ENCODE data around the gene POLE. TPM values are rescaled to one million over a fixed set of nuclear protein-coding genes. Genes with fewer than 3 reads are reported as not detected.

Gene POLE
- total RNA-seq, 4 donors from 2014 or later: 17.8 to 42.4 (median 27.0) TPM

DNA sequence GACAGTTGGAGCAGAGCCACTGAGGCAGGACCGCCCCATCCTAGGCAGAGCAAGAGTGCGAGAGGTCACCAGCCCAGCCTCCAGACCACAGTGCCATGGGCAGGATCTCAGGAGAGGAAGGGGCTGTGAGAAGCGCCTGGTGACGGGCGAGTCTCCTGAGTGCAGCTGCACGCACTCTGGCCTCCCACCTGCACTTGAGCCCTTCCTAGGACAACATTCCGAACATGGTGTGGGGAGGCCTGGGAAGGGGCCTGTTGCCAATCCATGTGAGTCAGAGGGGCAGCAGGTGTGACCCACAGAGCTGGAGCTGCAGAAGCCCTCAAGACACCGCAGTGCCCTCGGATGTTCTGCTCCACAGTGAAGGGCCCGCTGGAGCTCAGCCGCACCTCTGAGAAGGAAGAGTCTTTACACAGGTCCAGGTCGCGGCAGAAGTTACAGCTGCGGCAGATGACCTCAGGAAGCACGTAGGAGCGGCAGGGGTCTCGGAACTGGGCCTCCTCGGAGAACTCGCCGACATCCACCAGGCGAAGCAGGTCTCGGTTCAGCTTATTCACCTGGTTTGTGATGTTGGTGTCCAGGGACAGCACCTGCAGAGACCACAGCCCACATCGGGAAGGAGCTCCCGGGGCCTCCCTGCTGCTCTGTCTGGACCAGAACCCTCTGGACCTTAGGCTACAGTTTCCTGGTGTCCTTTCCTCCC lies 61.3 kb downstream of the POLE start:
- intact Hi-C loops (cut with DNase I): no loop called here

DNA sequence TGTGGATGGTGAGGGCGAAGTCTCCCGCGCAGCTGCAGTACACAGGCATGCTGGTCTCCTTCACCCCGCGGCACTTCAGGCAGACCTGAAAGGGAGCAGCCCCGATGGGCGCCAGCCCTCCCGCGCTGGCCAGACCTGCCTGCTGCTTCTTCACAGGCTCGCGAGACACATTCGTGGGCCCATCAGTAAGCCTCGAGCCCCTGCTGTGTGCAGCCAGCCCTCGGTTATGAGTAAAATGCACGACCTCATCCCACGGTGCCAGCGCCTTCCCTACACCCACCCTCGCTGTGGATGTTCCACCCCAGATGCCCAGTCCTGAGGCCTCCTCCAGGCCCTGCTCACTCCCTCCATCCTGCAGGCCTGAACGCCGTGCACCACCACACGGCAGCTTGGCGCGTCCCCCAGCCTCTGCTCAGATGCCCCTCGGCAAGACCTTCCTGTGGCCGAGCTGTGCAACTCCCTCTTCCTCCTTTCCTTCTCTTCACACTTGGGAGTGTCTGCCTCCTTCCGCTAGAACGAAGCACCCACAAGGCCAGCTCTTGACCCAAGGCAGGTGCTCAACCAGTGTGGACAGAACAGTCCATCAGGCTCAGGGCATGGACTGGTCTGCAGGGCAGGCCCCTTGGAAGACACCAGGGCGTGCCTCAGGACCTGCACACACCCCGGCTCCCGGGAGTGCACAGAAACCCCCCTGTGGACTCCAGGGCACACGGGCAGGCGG lies 62.1 kb downstream of the POLE start:
- Histone ChIP-seq H3K27ac (no peak overlapping the region), H3K4me1 (peaks cover 12 to 20% (median 13%) of the 10 kb centered on the region in 3 donors), H3K9me3 (no peaks in the 10 kb centered on the region), H3K4me3 (no peak overlapping the region), H3K36me3 (peaks cover 0 to 40% (median 11%) of the 10 kb centered on the region in 3 donors), H3K27me3 (peaks cover 0 to 18% (median 0%) of the 10 kb centered on the region in 4 donors)
- intact Hi-C loops (cut with DNase I): no loop called here
- no peak for DNase-seq
- WGBS, 2 donors: 91 to 100% methylated on average over 5 to 18 of the region's 32 CpGs
- TF ChIP-seq, protein P1, sequence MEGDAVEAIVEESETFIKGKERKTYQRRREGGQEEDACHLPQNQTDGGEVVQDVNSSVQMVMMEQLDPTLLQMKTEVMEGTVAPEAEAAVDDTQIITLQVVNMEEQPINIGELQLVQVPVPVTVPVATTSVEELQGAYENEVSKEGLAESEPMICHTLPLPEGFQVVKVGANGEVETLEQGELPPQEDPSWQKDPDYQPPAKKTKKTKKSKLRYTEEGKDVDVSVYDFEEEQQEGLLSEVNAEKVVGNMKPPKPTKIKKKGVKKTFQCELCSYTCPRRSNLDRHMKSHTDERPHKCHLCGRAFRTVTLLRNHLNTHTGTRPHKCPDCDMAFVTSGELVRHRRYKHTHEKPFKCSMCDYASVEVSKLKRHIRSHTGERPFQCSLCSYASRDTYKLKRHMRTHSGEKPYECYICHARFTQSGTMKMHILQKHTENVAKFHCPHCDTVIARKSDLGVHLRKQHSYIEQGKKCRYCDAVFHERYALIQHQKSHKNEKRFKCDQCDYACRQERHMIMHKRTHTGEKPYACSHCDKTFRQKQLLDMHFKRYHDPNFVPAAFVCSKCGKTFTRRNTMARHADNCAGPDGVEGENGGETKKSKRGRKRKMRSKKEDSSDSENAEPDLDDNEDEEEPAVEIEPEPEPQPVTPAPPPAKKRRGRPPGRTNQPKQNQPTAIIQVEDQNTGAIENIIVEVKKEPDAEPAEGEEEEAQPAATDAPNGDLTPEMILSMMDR (IDR thresholded peaks at IDR 0.05): no peak

More for the DNA sequence above, 61.3 kb downstream of the POLE start:
- no peak for DNase-seq
- no peak overlapping the region for H3K27ac ChIP-seq
- peaks cover 0 to 10% (median 0%) of the 10 kb centered on the region in 4 donors for H3K27me3 ChIP-seq
- H3K4me1 ChIP-seq: peaks cover 12 to 20% (median 13%) of the 10 kb centered on the region in 3 donors
- no peak overlapping the region for H3K4me3 ChIP-seq
- peaks cover 0 to 48% (median 11%) of the 10 kb centered on the region in 3 donors for H3K36me3 ChIP-seq
- TF ChIP-seq, protein P1 (IDR thresholded peaks at IDR 0.05): no peak
- no peak for TF ChIP-seq POLR2A (IDR thresholded peaks at IDR 0.05)
- WGBS, 2 donors: 91 to 96% methylated on average over 9 to 13 of the region's 24 CpGs
- H3K9me3 ChIP-seq: no peaks in the 10 kb centered on the region

DNA sequence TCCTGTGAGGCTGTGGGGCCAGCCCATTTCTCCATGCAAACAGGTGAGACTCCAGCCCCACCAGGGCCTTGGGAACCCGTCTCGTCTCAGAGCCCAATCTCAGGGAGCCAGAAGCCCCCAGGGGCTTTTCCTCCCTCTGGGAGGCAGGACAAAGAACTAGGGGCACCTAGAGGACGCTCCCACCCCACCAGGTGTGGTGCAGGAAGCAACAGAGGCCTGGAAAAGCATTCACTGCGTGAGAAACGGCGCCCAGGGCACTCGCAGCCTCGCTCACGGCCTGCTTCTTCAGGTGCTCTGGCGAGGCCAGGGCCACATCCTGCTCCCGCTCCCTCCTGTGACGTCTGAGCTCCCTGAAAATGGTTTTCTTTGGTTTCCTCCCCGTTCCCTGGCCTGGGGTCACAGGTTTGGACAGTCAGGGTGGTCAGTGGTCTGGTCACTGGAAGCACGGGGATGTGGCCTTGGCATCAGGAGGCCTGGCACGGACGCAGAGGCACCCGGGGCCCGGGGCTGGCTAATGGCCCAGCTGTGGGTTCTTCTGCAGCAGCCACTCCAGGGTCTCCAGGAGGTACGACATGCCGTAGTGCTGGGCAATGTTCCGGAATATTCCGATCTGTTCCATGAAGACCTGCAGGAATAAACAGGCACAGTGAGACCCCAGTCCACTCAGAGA lies 62.8 kb downstream of the POLE start:
- Histone ChIP-seq H3K36me3 (peaks cover 0 to 33% (median 11%) of the 10 kb centered on the region in 3 donors), H3K4me3 (no peak overlapping the region), H3K27ac (no peak overlapping the region), H3K9me3 (no peaks in the 10 kb centered on the region), H3K27me3 (peaks cover 2 to 25% (median 5%) of the 10 kb centered on the region in 4 donors), H3K4me1 (peaks cover 12 to 25% (median 13%) of the 10 kb centered on the region in 3 donors)
- intact Hi-C loops (cut with DNase I): no loop called here
- DNase-seq: no peak
- 96% methylated on average over 10 of the region's 22 CpGs; no CpG with 5 or more reads in 1 of the 2 donors for WGBS, 2 donors
- TF ChIP-seq POLR2A (IDR thresholded peaks at IDR 0.05): no peak
- TF ChIP-seq, protein P1 (IDR thresholded peaks at IDR 0.05): no peak

DNA sequence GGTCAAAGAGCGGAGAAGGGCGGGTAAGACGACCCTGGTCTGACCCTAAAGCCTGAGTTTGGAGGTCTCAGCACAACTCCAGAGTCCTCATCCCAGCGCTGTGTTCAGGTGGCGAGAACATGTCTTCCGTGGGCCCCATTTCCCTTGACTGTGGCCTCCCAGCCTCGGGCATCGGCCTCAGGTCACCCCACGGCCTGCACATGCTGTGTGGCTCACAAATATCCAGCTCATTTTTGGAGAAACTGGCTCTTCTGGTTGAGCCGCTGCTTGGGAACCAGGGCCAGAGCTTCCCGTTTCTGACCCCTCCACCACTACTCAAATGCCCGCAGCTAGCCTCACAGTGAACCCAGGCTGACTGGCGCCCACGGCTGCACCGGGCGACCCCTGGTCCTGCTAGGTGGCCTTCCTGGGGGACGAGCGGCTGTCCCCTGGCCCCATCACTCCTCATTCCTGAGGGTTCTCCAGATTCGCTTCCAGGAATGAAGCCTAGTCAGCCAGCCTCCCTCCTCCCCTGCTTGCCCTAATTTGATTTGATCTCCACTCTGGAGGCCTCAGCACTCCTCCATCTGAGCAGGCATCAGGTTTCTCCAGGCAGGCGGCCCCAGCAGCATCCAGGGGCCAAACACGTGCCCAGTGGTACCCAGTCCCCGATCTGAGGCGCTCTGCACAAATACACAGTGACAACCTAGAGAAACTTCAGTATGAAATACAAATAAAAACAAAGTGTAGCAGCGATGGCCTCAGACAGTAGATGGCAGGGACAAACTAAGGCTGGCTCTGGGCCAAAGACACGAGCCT lies 63.9 kb downstream of the POLE start:
- no peak for DNase-seq
- H3K27me3 ChIP-seq: peaks cover 4 to 36% (median 6%) of the 10 kb centered on the region in 4 donors
- intact Hi-C loops (cut with DNase I): no loop called here
- H3K4me3 ChIP-seq: no peak overlapping the region
- peaks cover 0 to 26% (median 11%) of the 10 kb centered on the region in 3 donors for H3K36me3 ChIP-seq
- peaks cover 14 to 35% (median 18%) of the 10 kb centered on the region in 3 donors for H3K4me1 ChIP-seq
- 40 to 64% methylated on average over 3 to 10 of the region's 25 CpGs for WGBS, 2 donors
- TF ChIP-seq, protein P1 (IDR thresholded peaks at IDR 0.05): no peak
- TF ChIP-seq POLR2A (IDR thresholded peaks at IDR 0.05): no peak
- H3K9me3 ChIP-seq: no peaks in the 10 kb centered on the region
- H3K27ac ChIP-seq: peak overlapping the region; percentile 6 to 73 (median 57)

Measured in esophagus squamous epithelium (tissue), 5 donors.